H1 (cell line): Measurements from ENCODE around the gene PGA5. TPM values are rescaled to one million over a fixed set of nuclear protein-coding genes. Genes with fewer than 3 reads are reported as not detected.

Experiments used
- CTCF ChIA-PET: fragments of 300-600 bp; sonication (Branson Sonifier 250); formaldehyde crosslinking; loops from one replicate; lab custom pipeline; 2021; ENCODE audit not compliant: partially characterized antibody; lab: Charles Lee
- POLR2A ChIA-PET: fragments of 300-600 bp; sonication (Branson Sonifier 250); formaldehyde crosslinking; loops from one replicate; lab custom pipeline; 2021; ENCODE audit warnings: inconsistent platforms; ENCODE audit not compliant: partially characterized antibody; lab: Charles Lee
- DNase-seq, 2 experiments: peaks; one replicate each; pipeline versions ENCODE4 v3.0.0 to v3.0.0-alpha.2; 2010 to 2022; ENCODE audit warnings: low spot score in 2 of 2, low read depth in 1 of 2, mixed read lengths in 1 of 2
- FAIRE-seq: peaks from 2 replicates; lab custom pipeline; 2011; peaks lifted over from hg19 to GRCh38; lab: Jason Lieb, UNC
- H2AFZ ChIP-seq: 2 replicates; pipeline ENCODE4 v1.8.1; 2012; ENCODE audit warnings: low read length, inconsistent platforms
- H2AK5ac ChIP-seq: 2 replicates; pipeline ENCODE4 v1.6.1; 2013; ENCODE audit warnings: low read depth, low read length
- H2BK120ac ChIP-seq: replicated peaks from 2 replicates; pipeline ENCODE3; 2013; ENCODE audit warnings: low read depth, low read length, inconsistent platforms
- H2BK12ac ChIP-seq: 2 replicates; pipeline ENCODE4 v1.6.1; 2013; ENCODE audit warnings: low read depth, low read length
- H2BK15ac ChIP-seq: 2 replicates; pipeline ENCODE4 v1.6.1; 2013; ENCODE audit warnings: low read length
- H2BK20ac ChIP-seq: 2 replicates; pipeline ENCODE4 v1.6.1; 2013; ENCODE audit warnings: low read length
- H2BK5ac ChIP-seq: 2 replicates; pipeline ENCODE4 v1.6.1; 2013; ENCODE audit warnings: low read depth, low read length
- H3K14ac ChIP-seq: 2 replicates; pipeline ENCODE4 v1.6.1; 2013; ENCODE audit warnings: inconsistent platforms; ENCODE audit not compliant: insufficient read length
- H3K18ac ChIP-seq: 2 replicates; pipeline ENCODE4 v1.6.1; 2013; ENCODE audit warnings: low read length; ENCODE audit errors: extremely low read depth
- H3K23ac ChIP-seq: 2 replicates; pipeline ENCODE4 v1.6.1; 2013; ENCODE audit warnings: inconsistent platforms; ENCODE audit not compliant: insufficient read length
- H3K23me2 ChIP-seq: 2 replicates; pipeline ENCODE4 v1.6.1; 2013; ENCODE audit warnings: low read depth, low read length
- H3K27ac ChIP-seq: 2 replicates; pipeline ENCODE4 v1.6.1; 2011; ENCODE audit warnings: low read depth, low read length, inconsistent platforms
- H3K27me3 ChIP-seq, 4 experiments: replicated peaks in 1 of 4; 1 replicate in 1 of 4; 2 replicates in 3 of 4; pipeline versions ENCODE4 v1.6.1 to v1.8.1; 2011 to 2013; ENCODE audit warnings: low read length in 3 of 4, mild to moderate bottlenecking in 3 of 4, inconsistent platforms in 2 of 4, mixed read lengths in 2 of 4, moderate library complexity in 1 of 4; ENCODE audit not compliant: control insufficient read depth in 3 of 4, insufficient read depth in 3 of 4; ENCODE audit errors: extremely low read depth in 1 of 4
- H3K36me3 ChIP-seq, 4 experiments: 2 replicates each; pipeline versions ENCODE4 v1.6.1 to v1.8.1; 2011 to 2013; ENCODE audit warnings: mild to moderate bottlenecking in 4 of 4, low read length in 3 of 4, moderate library complexity in 2 of 4, control low read depth in 1 of 4, inconsistent platforms in 1 of 4; ENCODE audit not compliant: insufficient read depth in 4 of 4, control insufficient read depth in 2 of 4
- H3K4ac ChIP-seq: replicated peaks from 2 replicates; pipeline ENCODE3; 2013; ENCODE audit warnings: low read length, low read depth, mixed read lengths, inconsistent platforms; ENCODE audit not compliant: insufficient read length
- H3K4me1 ChIP-seq, 4 experiments: replicated peaks in 1 of 4; 1 replicate in 1 of 4; 2 replicates in 3 of 4; pipeline versions ENCODE4 v1.6.1 to v1.8.1; 2011 to 2013; ENCODE audit warnings: low read length in 3 of 4, inconsistent platforms in 2 of 4, mixed read lengths in 1 of 4; ENCODE audit not compliant: insufficient read depth in 4 of 4, control insufficient read depth in 3 of 4
- H3K4me2 ChIP-seq, 2 experiments: 2 replicates each; pipeline versions ENCODE4 v1.6.1 to v1.8.1; 2011 to 2013; ENCODE audit warnings: low read depth in 2 of 2, low read length in 2 of 2, control low read depth in 1 of 2, inconsistent platforms in 1 of 2, mild to moderate bottlenecking in 1 of 2; ENCODE audit not compliant: insufficient read depth in 1 of 2
- H3K4me3 ChIP-seq, 4 experiments: fragments of 200-600, 300-600 bp in 1 of 4; sonication (generic), shearing (Covaris generic), sonication (Bioruptor Twin) in 1 of 4; 2 replicates each; pipeline versions ENCODE4 v1.5.1 to v1.8.1; 2011 to 2016; ENCODE audit warnings: low read length in 4 of 4, low read depth in 3 of 4, control low read depth in 2 of 4, inconsistent platforms in 2 of 4, mild to moderate bottlenecking in 2 of 4, mixed read lengths in 1 of 4, moderate library complexity in 1 of 4; ENCODE audit not compliant: insufficient read depth in 2 of 4; ENCODE audit errors: extremely low read depth in 1 of 4
- H3K56ac ChIP-seq: replicated peaks from 2 replicates; pipeline ENCODE3; 2013; ENCODE audit warnings: low read depth, mild to moderate bottlenecking, mixed read lengths, low read length, inconsistent platforms; ENCODE audit not compliant: insufficient read length
- H3K79me1 ChIP-seq: 2 replicates; pipeline ENCODE4 v1.6.1; 2013; ENCODE audit warnings: low read depth, low read length, control low read depth
- H3K79me2 ChIP-seq, 2 experiments: 2 replicates each; pipeline versions ENCODE4 v1.6.1 to v1.8.1; 2012 to 2013; ENCODE audit warnings: low read length in 2 of 2, mild to moderate bottlenecking in 2 of 2, inconsistent platforms in 1 of 2; ENCODE audit not compliant: insufficient read depth in 2 of 2, control insufficient read depth in 1 of 2
- H3K9ac ChIP-seq, 4 experiments: replicated peaks in 1 of 4; 1 replicate in 1 of 4; 2 replicates in 3 of 4; pipeline versions ENCODE4 v1.6.1 to v1.8.1; 2011 to 2013; ENCODE audit warnings: low read depth in 3 of 4, low read length in 3 of 4, control low read depth in 2 of 4, mild to moderate bottlenecking in 2 of 4, moderate library complexity in 2 of 4, inconsistent platforms in 1 of 4; ENCODE audit errors: extremely low read depth in 1 of 4
- H3K9me3 ChIP-seq, 2 experiments: 2 replicates each; pipeline versions ENCODE4 v1.6.1 to v1.8.1; 2012 to 2013; ENCODE audit warnings: mild to moderate bottlenecking in 2 of 2, moderate library complexity in 2 of 2, control low read depth in 1 of 2, inconsistent platforms in 1 of 2, low read depth in 1 of 2, low read length in 1 of 2, mixed read lengths in 1 of 2; ENCODE audit not compliant: insufficient read depth in 2 of 2
- H4K20me1 ChIP-seq, 2 experiments: replicated peaks in 1 of 2; 2 replicates each; pipeline versions ENCODE3 to v1.8.1; 2011 to 2013; ENCODE audit warnings: inconsistent platforms in 2 of 2, low read length in 2 of 2, mild to moderate bottlenecking in 1 of 2; ENCODE audit not compliant: insufficient read depth in 2 of 2, control insufficient read depth in 1 of 2
- H4K5ac ChIP-seq: 2 replicates; pipeline ENCODE4 v1.6.1; 2013; ENCODE audit warnings: low read length, low read depth, mixed read lengths, inconsistent platforms; ENCODE audit not compliant: insufficient read length
- H4K8ac ChIP-seq: 2 replicates; pipeline ENCODE4 v1.8.0; 2013; ENCODE audit warnings: mild to moderate bottlenecking, moderate library complexity, low read length, inconsistent platforms; ENCODE audit not compliant: insufficient read depth; ENCODE audit errors: extremely low read depth
- H4K91ac ChIP-seq: replicated peaks from 2 replicates; pipeline ENCODE3; 2013; ENCODE audit warnings: low read length, mixed read lengths, inconsistent platforms; ENCODE audit not compliant: insufficient read length
- CREB1 ChIP-seq: IDR thresholded peaks from 2 replicates; pipeline ENCODE4 v1.6.1; 2012; ENCODE audit warnings: inconsistent platforms
- HDAC6 ChIP-seq: IDR thresholded peaks from one replicate; pipeline ENCODE4 v1.7.1; 2012; ENCODE audit warnings: low read depth, mild to moderate bottlenecking, inconsistent platforms, low read length, moderate library complexity
- POLR2A ChIP-seq, 2 experiments: IDR thresholded peaks; 1 replicate in 1 of 2; 2 replicates in 1 of 2; pipeline ENCODE4 v1.6.1; 2011; ENCODE audit warnings: low read depth in 2 of 2, low read length in 2 of 2, mild to moderate bottlenecking in 2 of 2; ENCODE audit errors: control extremely low read depth in 1 of 2
- RFX5 ChIP-seq: IDR thresholded peaks from 2 replicates; pipeline ENCODE4 v1.6.1; 2011; ENCODE audit warnings: low read depth, low read length, improper control_type of control experiment, borderline replicate concordance
- WGBS, 2 experiments: shearing (Covaris generic) in 1 of 2; methylation state at CpG; one replicate each; pipeline versions ENCODE4 v1.1.6 to v1.1.7; 2013 to 2015; ENCODE audit warnings: low lambda C conversion rate in 2 of 2, mixed read lengths in 2 of 2, inconsistent platforms in 1 of 2, low coverage in 1 of 2, missing lambda C conversion rate in 1 of 2; ENCODE audit not compliant: insufficient replicate concordance in 2 of 2, insufficient coverage in 1 of 2, insufficient read length in 1 of 2; ENCODE audit errors: extremely low coverage in 1 of 2, missing lambda C conversion rate in 1 of 2; 5-methylcytosine and 5-hydroxymethylcytosine counted together
- polyA plus RNA-seq, 7 experiments: library from polyadenylated mRNA; depleted of rRNA in 3 of 7; stranded (reverse) in 5 of 7; unstranded in 2 of 7; fragments of >200 nt in 5 of 7; fragments of 200-250 nt in 2 of 7; gene quantifications; 1 replicate in 5 of 7; 2 replicates in 1 of 7; 4 replicates in 1 of 7; pipeline versions ENCODE4 v1.2.1 to v1.2.3, GENCODE V29; 2011 to 2013; ENCODE audit warnings: missing spikeins in 2 of 7, mixed read lengths in 2 of 7
- total RNA-seq: library from RNA; stranded (reverse); fragmentation: NEBNext Ultra II Directional; extraction: Animal tissue kit (Norgen Biotek cat#: 25700); gene quantifications from 2 replicates; pipeline ENCODE4 v1.2.1, GENCODE V29; 2021

PGA5 gene
- total and polyA plus RNA-seq, 2 of the 8 experiments (the other 6 are each of a cell fraction or from before 2014, with no cell fraction given) = 0.67 to 2.0 TPM

GRCh38 chr11:61264795-61265194 lies 23.8 kb downstream of the PGA5 start:
- Histone ChIP-seq H3K9ac (no peak overlapping the region), H3K23me2 (no peaks in the 10 kb centered on the region), H3K4me1 (no peaks in the 10 kb centered on the region), H3K18ac (no peak overlapping the region), H2AK5ac (no peak overlapping the region), H3K9me3 (no peaks in the 10 kb centered on the region), H3K23ac (no peak overlapping the region), H3K14ac (no peak overlapping the region), H4K5ac (no peak overlapping the region), H3K27ac (no peak overlapping the region), H3K4me2 (no peak overlapping the region), H3K4ac (no peak overlapping the region), H2BK5ac (no peak overlapping the region), H3K4me3 (no peak overlapping the region), H3K79me2 (no peaks in the 10 kb centered on the region), H2BK20ac (no peak overlapping the region), H3K27me3 (no peaks in the 10 kb centered on the region), H2BK120ac (no peak overlapping the region), H4K20me1 (no peaks in the 10 kb centered on the region), H4K91ac (no peak overlapping the region), H4K8ac (no peak overlapping the region; the same call in 1 of the 2 replicates), H3K36me3 (no peaks in the 10 kb centered on the region; a peak in 2 of 8 replicates), H2BK15ac (no peak overlapping the region), H2AFZ (no peak overlapping the region), H3K56ac (no peak overlapping the region), H2BK12ac (no peak overlapping the region), H3K79me1 (no peaks in the 10 kb centered on the region)
- no peak for DNase-seq
- POLR2A ChIA-PET = interaction anchor here (0.6 to 2.0 kb wide), 4 partner anchors 10 to 96 kb away, joined by 4 to 6 read pairs (median 5); partner anchors contain the start of gene CYB561A3
- CTCF ChIA-PET = interaction anchor here (1.7 to 3.4 kb wide), 2 partner anchors 11 to 15 kb away, joined by 5 to 15 read pairs; no protein-coding TSS in a partner anchor
- WGBS, 2 experiments = 88% methylated on average over 11 of the region's 14 CpGs; no CpG with 5 or more reads in 1 of the 2 experiments
- no peak for FAIRE-seq
- TF ChIP-seq HDAC6 (no peak), RFX5 (no peak), CREB1 (no peak), POLR2A (IDR thresholded peaks at IDR 0.05; ENCODE audit: control extremely low read depth in 1 of 2, low read depth in 2 of 2, low read length in 2 of 2) (no peak)
